Activated CD8-positive, alpha-beta T cell treated with anti-CD3 and anti-CD28 coated beads for 36 hours (primary cell): Measurements from ENCODE around the gene HNRNPK. TPM values are rescaled to one million over a fixed set of nuclear protein-coding genes. Genes with fewer than 3 reads are reported as not detected.

Experiments
- ATAC-seq: fragments of 200-7000 bp; cut with Tn5 transposase; one replicate; pipeline ENCODE4 v1.10.0; 2021; ENCODE audit warnings: mild to moderate bottlenecking, moderate library complexity
- CTCF ChIA-PET: fragments of 350-600 bp; sonication (Branson Sonifier 250); formaldehyde crosslinking; loops from one replicate; lab custom pipeline; 2021; ENCODE audit warnings: antibody characterized with exemption; lab: Charles Lee
- POLR2A ChIA-PET: fragments of 350-600 bp; sonication (Branson Sonifier 250); formaldehyde crosslinking; loops from one replicate; lab custom pipeline; 2021; ENCODE audit warnings: antibody characterized with exemption; lab: Charles Lee
- DNase-seq: peaks from one replicate; pipeline ENCODE4 v3.0.0-alpha.2; 2020
- H3K27ac Mint-ChIP-seq: one replicate; pipeline ENCODE4 v1.8.0; 2021; ENCODE audit warnings: mild to moderate bottlenecking, mixed read lengths
- H3K27me3 Mint-ChIP-seq: one replicate; pipeline ENCODE4 v1.8.0; 2021; ENCODE audit warnings: mixed read lengths
- H3K36me3 Mint-ChIP-seq: one replicate; pipeline ENCODE4 v1.8.0; 2021; ENCODE audit warnings: low read depth, mixed read lengths
- H3K4me1 Mint-ChIP-seq: one replicate; pipeline ENCODE4 v1.8.0; 2021; ENCODE audit warnings: low read depth, mixed read lengths
- H3K4me3 Mint-ChIP-seq: one replicate; pipeline ENCODE4 v1.8.0; 2021; ENCODE audit warnings: mild to moderate bottlenecking, moderate library complexity, mixed read lengths
- H3K9me3 Mint-ChIP-seq: one replicate; pipeline ENCODE4 v1.8.0; 2021; ENCODE audit warnings: mixed read lengths
- intact Hi-C: fragments of 100-400 bp; cut with micrococcal nuclease; formaldehyde crosslinking; loops from one replicate; pipeline ENCODE4 v1.10.0; 2022
- total RNA-seq, 2 experiments: library from RNA; stranded (reverse); gene quantifications; one replicate each; pipeline ENCODE4 v1.2.3, GENCODE V29; 2021
- TF ChIP-seq, protein P1 (sequence below): fragments of 200-600 bp; IDR thresholded peaks from one replicate; pipeline ENCODE4 v1.8.0; 2022; ENCODE audit warnings: antibody characterized with exemption, mild to moderate bottlenecking

The HNRNPK gene
- total RNA-seq, 2 experiments from 2014 or later, result 761 to 773 TPM

DNA sequence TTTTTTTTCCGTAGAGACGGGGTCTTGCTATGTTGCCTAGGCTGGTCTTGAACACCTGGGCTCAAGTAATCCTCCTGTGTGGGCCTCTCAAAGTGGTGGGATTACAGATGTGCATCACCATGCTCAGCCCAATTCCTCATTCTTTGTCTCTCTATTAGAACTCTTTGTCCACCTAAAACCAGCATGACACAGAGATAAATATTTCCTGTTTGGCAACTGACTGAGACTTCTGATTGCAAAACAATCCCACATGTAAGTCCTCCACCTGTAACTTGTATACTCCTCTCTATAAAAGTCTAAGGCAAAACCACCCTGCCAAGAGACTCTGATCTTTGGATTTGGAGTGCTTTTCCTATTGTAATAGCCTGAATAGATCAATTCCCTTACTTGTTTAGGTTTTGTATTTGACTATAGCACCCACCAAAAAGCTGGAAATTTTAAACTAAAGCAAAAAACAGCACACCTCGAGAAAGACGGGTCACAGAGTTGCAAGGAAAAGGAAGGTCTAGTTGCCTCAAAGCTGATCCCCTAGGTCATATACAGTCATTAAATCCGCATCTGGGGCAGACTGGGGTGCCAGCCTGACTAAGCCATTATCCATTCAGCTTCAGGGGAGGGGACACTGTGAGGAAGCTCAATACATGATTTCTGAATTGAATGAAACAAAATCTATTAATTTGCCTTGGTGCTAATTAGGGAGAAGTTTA, 45.3 kb downstream of the HNRNPK start:
- ATAC-seq (no peak), DNase-seq (no peak)
- no peaks in the 10 kb centered on the region for H3K27me3 Mint-ChIP-seq
- POLR2A ChIA-PET, result no interaction called here
- TF ChIP-seq, protein P1, sequence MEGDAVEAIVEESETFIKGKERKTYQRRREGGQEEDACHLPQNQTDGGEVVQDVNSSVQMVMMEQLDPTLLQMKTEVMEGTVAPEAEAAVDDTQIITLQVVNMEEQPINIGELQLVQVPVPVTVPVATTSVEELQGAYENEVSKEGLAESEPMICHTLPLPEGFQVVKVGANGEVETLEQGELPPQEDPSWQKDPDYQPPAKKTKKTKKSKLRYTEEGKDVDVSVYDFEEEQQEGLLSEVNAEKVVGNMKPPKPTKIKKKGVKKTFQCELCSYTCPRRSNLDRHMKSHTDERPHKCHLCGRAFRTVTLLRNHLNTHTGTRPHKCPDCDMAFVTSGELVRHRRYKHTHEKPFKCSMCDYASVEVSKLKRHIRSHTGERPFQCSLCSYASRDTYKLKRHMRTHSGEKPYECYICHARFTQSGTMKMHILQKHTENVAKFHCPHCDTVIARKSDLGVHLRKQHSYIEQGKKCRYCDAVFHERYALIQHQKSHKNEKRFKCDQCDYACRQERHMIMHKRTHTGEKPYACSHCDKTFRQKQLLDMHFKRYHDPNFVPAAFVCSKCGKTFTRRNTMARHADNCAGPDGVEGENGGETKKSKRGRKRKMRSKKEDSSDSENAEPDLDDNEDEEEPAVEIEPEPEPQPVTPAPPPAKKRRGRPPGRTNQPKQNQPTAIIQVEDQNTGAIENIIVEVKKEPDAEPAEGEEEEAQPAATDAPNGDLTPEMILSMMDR, result no peak
- H3K36me3 Mint-ChIP-seq, result peaks cover 7% of the 10 kb centered on the region
- CTCF ChIA-PET, result interaction anchor here (0.7 kb wide), 1 partner anchor 326 kb away, joined by 3 read pairs; no protein-coding TSS in a partner anchor
- no peaks in the 10 kb centered on the region for H3K9me3 Mint-ChIP-seq
- H3K4me3 Mint-ChIP-seq, result no peak overlapping the region
- no peak overlapping the region for H3K27ac Mint-ChIP-seq
- peaks cover 3% of the 10 kb centered on the region for H3K4me1 Mint-ChIP-seq
- intact Hi-C loops, result loop anchor here (5.0 kb wide), 2 partner anchors 238 to 328 kb away; no protein-coding TSS in a partner anchor

GRCh38 chr9:83933790-83934189, 46.2 kb downstream of the HNRNPK start:
- Mint-ChIP-seq H3K36me3 (peaks cover 2% of the 10 kb centered on the region), H3K4me3 (no peak overlapping the region), H3K27me3 (no peaks in the 10 kb centered on the region), H3K27ac (no peak overlapping the region), H3K9me3 (no peaks in the 10 kb centered on the region), H3K4me1 (peaks cover 3% of the 10 kb centered on the region)
- ATAC-seq, result no peak
- ChIA-PET POLR2A (no interaction called here), CTCF (no interaction called here)
- intact Hi-C loops, result no loop called here
- TF ChIP-seq, protein P1, result no peak
- no peak for DNase-seq

DNA sequence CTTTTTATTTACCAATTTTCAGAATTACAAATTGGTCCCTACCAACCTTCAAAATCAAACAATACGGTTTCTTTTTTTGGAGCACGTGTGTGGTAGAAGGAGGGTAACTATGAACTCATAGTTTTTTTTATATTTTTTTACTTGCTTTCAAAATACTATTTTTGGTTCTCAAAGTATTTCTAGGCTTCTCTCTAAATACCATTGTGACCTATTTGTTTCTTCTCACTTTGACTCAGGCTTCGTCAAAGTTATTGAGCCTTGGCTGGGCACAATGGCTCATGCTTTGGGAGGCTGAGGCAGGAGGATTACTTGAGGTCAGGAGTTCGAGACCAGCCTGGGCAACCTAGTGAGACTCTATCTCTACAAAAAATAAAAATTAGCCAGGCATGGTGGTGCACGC, 47.2 kb downstream of the HNRNPK start:
- ChIA-PET POLR2A (no interaction called here), CTCF (interaction anchor here (2.2 kb wide), 1 partner anchor 240 kb away, joined by 5 read pairs; no protein-coding TSS in a partner anchor)
- DNase-seq (no peak), ATAC-seq (no peak)
- no peaks in the 10 kb centered on the region for H3K9me3 Mint-ChIP-seq
- peaks cover 3% of the 10 kb centered on the region for H3K4me1 Mint-ChIP-seq
- no peaks in the 10 kb centered on the region for H3K36me3 Mint-ChIP-seq
- intact Hi-C loops, result no loop called here
- H3K27ac Mint-ChIP-seq, result no peak overlapping the region
- no peak overlapping the region for H3K4me3 Mint-ChIP-seq
- H3K27me3 Mint-ChIP-seq, result no peaks in the 10 kb centered on the region
- TF ChIP-seq, protein P1, result no peak

GRCh38 chr9:83932011-83932410, 48.0 kb downstream of the HNRNPK start:
- Mint-ChIP-seq H3K36me3 (no peaks in the 10 kb centered on the region), H3K4me3 (no peak overlapping the region), H3K27ac (no peak overlapping the region), H3K27me3 (no peaks in the 10 kb centered on the region), H3K4me1 (peaks cover 3% of the 10 kb centered on the region), H3K9me3 (no peaks in the 10 kb centered on the region)
- ATAC-seq (no peak), DNase-seq (no peak)
- CTCF ChIA-PET, result interaction anchor here (2.2 kb wide), 1 partner anchor 241 kb away, joined by 5 read pairs; no protein-coding TSS in a partner anchor
- intact Hi-C loops, result no loop called here
- POLR2A ChIA-PET, result no interaction called here
- TF ChIP-seq, protein P1, result no peak

- no peak overlapping the region for H3K27ac Mint-ChIP-seq
- H3K4me3 Mint-ChIP-seq, result no peak overlapping the region
- ChIA-PET CTCF (interaction anchor here (1.7 kb wide), 1 partner anchor 330 kb away, joined by 4 read pairs; no protein-coding TSS in a partner anchor), POLR2A (interaction anchor here (1.3 kb wide), 1 partner anchor 9 kb away, joined by 6 read pairs; no protein-coding TSS in a partner anchor)
- H3K36me3 Mint-ChIP-seq, result no peaks in the 10 kb centered on the region
- H3K4me1 Mint-ChIP-seq, result peaks cover 3% of the 10 kb centered on the region
- no peaks in the 10 kb centered on the region for H3K9me3 Mint-ChIP-seq
- intact Hi-C loops, result no loop called here
- no peak for ATAC-seq
- no peaks in the 10 kb centered on the region for H3K27me3 Mint-ChIP-seq
- no peak for DNase-seq
- TF ChIP-seq, protein P1, result no peak
These were observed 49.1 kb downstream of the HNRNPK start for GRCh38 chr9:83930881-83931280.
